ENCODE data around the gene ARFGAP3.

The ARFGAP3 gene

GRCh38 chr22:42856865-42857704 is at the start of gene ARFGAP3:
Gene ARFGAP3 (minus strand): TSS chr22:42857273. CDS start chr22:42857182, 91 bp downstream.
- Histone ChIP-seq H3K9me2 (replicated peaks; ENCODE audit: insufficient read depth, low read length) (no peaks in the 10 kb centered on the region), H3K27ac (ENCODE audit: low read length) (peak within 1 kb of the TSS; percentile 91; the same call in 1 of the 2 replicates), H3F3A (ENCODE audit: insufficient read depth, low read length) (no peaks in the 10 kb centered on the region), H3K4me2 (ENCODE audit: low read depth, low read length) (peak within 1 kb of the TSS; percentile 67), H3K4me1 (ENCODE audit: low read length) (peaks cover 3% of the 10 kb centered on the region; the same call in 1 of the 2 replicates), H3K27me3 (replicated peaks; ENCODE audit: insufficient read depth, low read length) (no peaks in the 10 kb centered on the region), H2AFZ (ENCODE audit: low read length) (peak within 1 kb of the TSS; percentile 84), H3K4me3 (ENCODE audit: low read length) (peak within 1 kb of the TSS; percentile 96), H3K79me2 (ENCODE audit: low read length) (peaks cover 43% of the 10 kb centered on the region), H3K9ac (ENCODE audit: low read length) (peak within 1 kb of the TSS; percentile 98), H3K9me3 (replicated peaks; ENCODE audit: insufficient read depth, low read length) (no peaks in the 10 kb centered on the region), H3K36me3 (replicated peaks; ENCODE audit: insufficient read depth, low read length) (no peaks in the 10 kb centered on the region), H4K20me1 (ENCODE audit: insufficient read depth, low read length) (no peaks in the 10 kb centered on the region)
- DNase-seq = peak; percentile 94
- TF ChIP-seq CTCF (IDR thresholded peaks at IDR 0.05; ENCODE audit: low read length) (no peak), EZH2phosphoT487 (IDR thresholded peaks at IDR 0.05; ENCODE audit: low read length) (no peak), EZH2 (optimal IDR thresholded peaks at IDR 0.05; ENCODE audit: low read depth, low read length) (no peak)

- no peaks in the 10 kb centered on the region for H3K27me3 ChIP-seq (replicated peaks; ENCODE audit: insufficient read depth, low read length)
- no peak overlapping the region for H3K27ac ChIP-seq (ENCODE audit: low read length)
- no peak for DNase-seq
Observed at GRCh38 chr22:42905702-42906183, 48.7 kb upstream of the ARFGAP3 start.

GRCh38 chr22:42905217-42905616 is 48.1 kb upstream of the ARFGAP3 start:
- Histone ChIP-seq H3K4me1 (ENCODE audit: low read length) (no peaks in the 10 kb centered on the region), H3K4me2 (ENCODE audit: low read depth, low read length) (no peak overlapping the region), H3K27ac (ENCODE audit: low read length) (no peak overlapping the region), H3K4me3 (ENCODE audit: low read length) (no peak overlapping the region), H3K27me3 (replicated peaks; ENCODE audit: insufficient read depth, low read length) (no peaks in the 10 kb centered on the region), H3K9me2 (replicated peaks; ENCODE audit: insufficient read depth, low read length) (no peaks in the 10 kb centered on the region), H2AFZ (ENCODE audit: low read length) (no peak overlapping the region), H3K79me2 (ENCODE audit: low read length) (no peaks in the 10 kb centered on the region), H3F3A (ENCODE audit: insufficient read depth, low read length) (no peaks in the 10 kb centered on the region), H4K20me1 (ENCODE audit: insufficient read depth, low read length) (no peaks in the 10 kb centered on the region), H3K9ac (ENCODE audit: low read length) (no peak overlapping the region), H3K36me3 (replicated peaks; ENCODE audit: insufficient read depth, low read length) (no peaks in the 10 kb centered on the region), H3K9me3 (replicated peaks; ENCODE audit: insufficient read depth, low read length) (no peaks in the 10 kb centered on the region)
- DNase-seq = no peak
- TF ChIP-seq EZH2phosphoT487 (IDR thresholded peaks at IDR 0.05; ENCODE audit: low read length) (no peak), EZH2 (optimal IDR thresholded peaks at IDR 0.05; ENCODE audit: low read depth, low read length) (no peak), CTCF (IDR thresholded peaks at IDR 0.05; ENCODE audit: low read length) (no peak)

More at GRCh38 chr22:42905702-42906183, 48.7 kb upstream of the ARFGAP3 start:
- Histone ChIP-seq H4K20me1 (ENCODE audit: insufficient read depth, low read length) (no peaks in the 10 kb centered on the region), H3K4me1 (ENCODE audit: low read length) (no peaks in the 10 kb centered on the region), H3K9ac (ENCODE audit: low read length) (no peak overlapping the region), H3K9me2 (replicated peaks; ENCODE audit: insufficient read depth, low read length) (no peaks in the 10 kb centered on the region), H3K79me2 (ENCODE audit: low read length) (no peaks in the 10 kb centered on the region), H3K4me2 (ENCODE audit: low read depth, low read length) (no peak overlapping the region), H3K36me3 (replicated peaks; ENCODE audit: insufficient read depth, low read length) (no peaks in the 10 kb centered on the region), H3K9me3 (replicated peaks; ENCODE audit: insufficient read depth, low read length) (no peaks in the 10 kb centered on the region), H2AFZ (ENCODE audit: low read length) (no peak overlapping the region), H3K4me3 (ENCODE audit: low read length) (no peak overlapping the region), H3F3A (ENCODE audit: insufficient read depth, low read length) (no peaks in the 10 kb centered on the region)
- TF ChIP-seq EZH2 (optimal IDR thresholded peaks at IDR 0.05; ENCODE audit: low read depth, low read length) (no peak), CTCF (IDR thresholded peaks at IDR 0.05; ENCODE audit: low read length) (no peak), EZH2phosphoT487 (IDR thresholded peaks at IDR 0.05; ENCODE audit: low read length) (no peak)

Data from MM.1S (cell line).